ENCODE data around the gene GNL3L. TPM values are rescaled to one million over a fixed set of nuclear protein-coding genes. Genes with fewer than 3 reads are reported as not detected.

GNL3L gene
- total and polyA plus RNA-seq, 9 of the 15 experiments (the other 6 are each of a cell fraction or from before 2014, with no cell fraction given): 11.5 to 81.7 (median 37.6) TPM

- peak; percentile 81; the same call in 1 of the 2 replicates for TF ChIP-seq ZNF644 (tag; IDR thresholded peaks at IDR 0.05; ENCODE audit: low read depth)
- TF ChIP-seq, protein P1, sequence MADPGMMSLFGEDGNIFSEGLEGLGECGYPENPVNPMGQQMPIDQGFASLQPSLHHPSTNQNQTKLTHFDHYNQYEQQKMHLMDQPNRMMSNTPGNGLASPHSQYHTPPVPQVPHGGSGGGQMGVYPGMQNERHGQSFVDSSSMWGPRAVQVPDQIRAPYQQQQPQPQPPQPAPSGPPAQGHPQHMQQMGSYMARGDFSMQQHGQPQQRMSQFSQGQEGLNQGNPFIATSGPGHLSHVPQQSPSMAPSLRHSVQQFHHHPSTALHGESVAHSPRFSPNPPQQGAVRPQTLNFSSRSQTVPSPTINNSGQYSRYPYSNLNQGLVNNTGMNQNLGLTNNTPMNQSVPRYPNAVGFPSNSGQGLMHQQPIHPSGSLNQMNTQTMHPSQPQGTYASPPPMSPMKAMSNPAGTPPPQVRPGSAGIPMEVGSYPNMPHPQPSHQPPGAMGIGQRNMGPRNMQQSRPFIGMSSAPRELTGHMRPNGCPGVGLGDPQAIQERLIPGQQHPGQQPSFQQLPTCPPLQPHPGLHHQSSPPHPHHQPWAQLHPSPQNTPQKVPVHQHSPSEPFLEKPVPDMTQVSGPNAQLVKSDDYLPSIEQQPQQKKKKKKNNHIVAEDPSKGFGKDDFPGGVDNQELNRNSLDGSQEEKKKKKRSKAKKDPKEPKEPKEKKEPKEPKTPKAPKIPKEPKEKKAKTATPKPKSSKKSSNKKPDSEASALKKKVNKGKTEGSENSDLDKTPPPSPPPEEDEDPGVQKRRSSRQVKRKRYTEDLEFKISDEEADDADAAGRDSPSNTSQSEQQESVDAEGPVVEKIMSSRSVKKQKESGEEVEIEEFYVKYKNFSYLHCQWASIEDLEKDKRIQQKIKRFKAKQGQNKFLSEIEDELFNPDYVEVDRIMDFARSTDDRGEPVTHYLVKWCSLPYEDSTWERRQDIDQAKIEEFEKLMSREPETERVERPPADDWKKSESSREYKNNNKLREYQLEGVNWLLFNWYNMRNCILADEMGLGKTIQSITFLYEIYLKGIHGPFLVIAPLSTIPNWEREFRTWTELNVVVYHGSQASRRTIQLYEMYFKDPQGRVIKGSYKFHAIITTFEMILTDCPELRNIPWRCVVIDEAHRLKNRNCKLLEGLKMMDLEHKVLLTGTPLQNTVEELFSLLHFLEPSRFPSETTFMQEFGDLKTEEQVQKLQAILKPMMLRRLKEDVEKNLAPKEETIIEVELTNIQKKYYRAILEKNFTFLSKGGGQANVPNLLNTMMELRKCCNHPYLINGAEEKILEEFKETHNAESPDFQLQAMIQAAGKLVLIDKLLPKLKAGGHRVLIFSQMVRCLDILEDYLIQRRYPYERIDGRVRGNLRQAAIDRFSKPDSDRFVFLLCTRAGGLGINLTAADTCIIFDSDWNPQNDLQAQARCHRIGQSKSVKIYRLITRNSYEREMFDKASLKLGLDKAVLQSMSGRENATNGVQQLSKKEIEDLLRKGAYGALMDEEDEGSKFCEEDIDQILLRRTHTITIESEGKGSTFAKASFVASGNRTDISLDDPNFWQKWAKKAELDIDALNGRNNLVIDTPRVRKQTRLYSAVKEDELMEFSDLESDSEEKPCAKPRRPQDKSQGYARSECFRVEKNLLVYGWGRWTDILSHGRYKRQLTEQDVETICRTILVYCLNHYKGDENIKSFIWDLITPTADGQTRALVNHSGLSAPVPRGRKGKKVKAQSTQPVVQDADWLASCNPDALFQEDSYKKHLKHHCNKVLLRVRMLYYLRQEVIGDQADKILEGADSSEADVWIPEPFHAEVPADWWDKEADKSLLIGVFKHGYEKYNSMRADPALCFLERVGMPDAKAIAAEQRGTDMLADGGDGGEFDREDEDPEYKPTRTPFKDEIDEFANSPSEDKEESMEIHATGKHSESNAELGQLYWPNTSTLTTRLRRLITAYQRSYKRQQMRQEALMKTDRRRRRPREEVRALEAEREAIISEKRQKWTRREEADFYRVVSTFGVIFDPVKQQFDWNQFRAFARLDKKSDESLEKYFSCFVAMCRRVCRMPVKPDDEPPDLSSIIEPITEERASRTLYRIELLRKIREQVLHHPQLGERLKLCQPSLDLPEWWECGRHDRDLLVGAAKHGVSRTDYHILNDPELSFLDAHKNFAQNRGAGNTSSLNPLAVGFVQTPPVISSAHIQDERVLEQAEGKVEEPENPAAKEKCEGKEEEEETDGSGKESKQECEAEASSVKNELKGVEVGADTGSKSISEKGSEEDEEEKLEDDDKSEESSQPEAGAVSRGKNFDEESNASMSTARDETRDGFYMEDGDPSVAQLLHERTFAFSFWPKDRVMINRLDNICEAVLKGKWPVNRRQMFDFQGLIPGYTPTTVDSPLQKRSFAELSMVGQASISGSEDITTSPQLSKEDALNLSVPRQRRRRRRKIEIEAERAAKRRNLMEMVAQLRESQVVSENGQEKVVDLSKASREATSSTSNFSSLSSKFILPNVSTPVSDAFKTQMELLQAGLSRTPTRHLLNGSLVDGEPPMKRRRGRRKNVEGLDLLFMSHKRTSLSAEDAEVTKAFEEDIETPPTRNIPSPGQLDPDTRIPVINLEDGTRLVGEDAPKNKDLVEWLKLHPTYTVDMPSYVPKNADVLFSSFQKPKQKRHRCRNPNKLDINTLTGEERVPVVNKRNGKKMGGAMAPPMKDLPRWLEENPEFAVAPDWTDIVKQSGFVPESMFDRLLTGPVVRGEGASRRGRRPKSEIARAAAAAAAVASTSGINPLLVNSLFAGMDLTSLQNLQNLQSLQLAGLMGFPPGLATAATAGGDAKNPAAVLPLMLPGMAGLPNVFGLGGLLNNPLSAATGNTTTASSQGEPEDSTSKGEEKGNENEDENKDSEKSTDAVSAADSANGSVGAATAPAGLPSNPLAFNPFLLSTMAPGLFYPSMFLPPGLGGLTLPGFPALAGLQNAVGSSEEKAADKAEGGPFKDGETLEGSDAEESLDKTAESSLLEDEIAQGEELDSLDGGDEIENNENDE (IDR thresholded peaks at IDR 0.05; ENCODE audit: low read depth, low read length): no peak
- TF ChIP-seq, protein P2, sequence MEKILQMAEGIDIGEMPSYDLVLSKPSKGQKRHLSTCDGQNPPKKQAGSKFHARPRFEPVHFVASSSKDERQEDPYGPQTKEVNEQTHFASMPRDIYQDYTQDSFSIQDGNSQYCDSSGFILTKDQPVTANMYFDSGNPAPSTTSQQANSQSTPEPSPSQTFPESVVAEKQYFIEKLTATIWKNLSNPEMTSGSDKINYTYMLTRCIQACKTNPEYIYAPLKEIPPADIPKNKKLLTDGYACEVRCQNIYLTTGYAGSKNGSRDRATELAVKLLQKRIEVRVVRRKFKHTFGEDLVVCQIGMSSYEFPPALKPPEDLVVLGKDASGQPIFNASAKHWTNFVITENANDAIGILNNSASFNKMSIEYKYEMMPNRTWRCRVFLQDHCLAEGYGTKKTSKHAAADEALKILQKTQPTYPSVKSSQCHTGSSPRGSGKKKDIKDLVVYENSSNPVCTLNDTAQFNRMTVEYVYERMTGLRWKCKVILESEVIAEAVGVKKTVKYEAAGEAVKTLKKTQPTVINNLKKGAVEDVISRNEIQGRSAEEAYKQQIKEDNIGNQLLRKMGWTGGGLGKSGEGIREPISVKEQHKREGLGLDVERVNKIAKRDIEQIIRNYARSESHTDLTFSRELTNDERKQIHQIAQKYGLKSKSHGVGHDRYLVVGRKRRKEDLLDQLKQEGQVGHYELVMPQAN (IDR thresholded peaks at IDR 0.05; ENCODE audit: borderline replicate concordance): no peak
- TF ChIP-seq ZBTB1 (CRISPR knock-in tag; IDR thresholded peaks at IDR 0.05; ENCODE audit: borderline replicate concordance, low read depth): peak; percentile 22; the same call in 1 of the 2 replicates
- peak; percentile 68; the same call in 1 of the 2 replicates for TF ChIP-seq ZNF766 (CRISPR knock-in tag; conservative IDR thresholded peaks at IDR 0.05)
- no peak for TF ChIP-seq ZBTB2 (IDR thresholded peaks at IDR 0.05)
- TF ChIP-seq ZNF253 (CRISPR knock-in tag; conservative IDR thresholded peaks at IDR 0.05): no peak
- TF ChIP-seq GABPB2 (CRISPR knock-in tag; conservative IDR thresholded peaks at IDR 0.05): no peak
- TF ChIP-seq MTA3 (IDR thresholded peaks at IDR 0.05; ENCODE audit: borderline replicate concordance): 0 out of 2 replicates have a peak, but pooled peaks have one; percentile 20
- TF ChIP-seq SMARCA4 (IDR thresholded peaks at IDR 0.05): no peak
Observed at GRCh38 chrX:54529552-54530356, at the start of gene GNL3L (continued).
